Measurements from ENCODE around the gene LPCAT1.

- TF ChIP-seq EZH2 (IDR thresholded peaks at IDR 0.05; ENCODE audit: insufficient read depth, poor library complexity, severe bottlenecking): no peak
- no peak for TF ChIP-seq EZH2phosphoT487 (IDR thresholded peaks at IDR 0.05; ENCODE audit: insufficient read depth, low read depth)
Observed at GRCh38 chr5:1413211-1413610, 110.5 kb downstream of the LPCAT1 start.
